IMR-90 (cell line): ENCODE results near the gene NPC1.

Experiments
- CEBPB ChIP-seq: IDR thresholded peaks from 2 replicates; pipeline ENCODE4 v1.6.1; 2012; ENCODE audit warnings: low read depth, low read length, improper control_type of control experiment
- CTCF ChIP-seq: conservative IDR thresholded peaks from 2 replicates; pipeline ENCODE4 v1.5.1; 2012; ENCODE audit warnings: mild to moderate bottlenecking, low read depth, low read length, improper control_type of control experiment
- POLR2A ChIP-seq: IDR thresholded peaks from 2 replicates; pipeline ENCODE4 v1.6.1; 2012; ENCODE audit warnings: mild to moderate bottlenecking, low read depth, low read length
- RAD21 ChIP-seq: IDR thresholded peaks from 2 replicates; pipeline ENCODE4 v1.6.1; 2012; ENCODE audit warnings: low read length, improper control_type of control experiment
- RCOR1 ChIP-seq: IDR thresholded peaks from 2 replicates; pipeline ENCODE4 v1.6.1; 2012; ENCODE audit warnings: mild to moderate bottlenecking, low read length, improper control_type of control experiment; ENCODE audit not compliant: insufficient replicate concordance
- RFX5 ChIP-seq: IDR thresholded peaks from 2 replicates; pipeline ENCODE4 v1.8.0; 2012; ENCODE audit warnings: low read depth, mild to moderate bottlenecking, low read length, moderate library complexity
- TF ChIP-seq, protein P1 (sequence below): fragments of 150-350 bp; IDR thresholded peaks from 2 replicates; pipeline ENCODE4 v1.6.1; 2017; ENCODE audit warnings: mild to moderate bottlenecking, antibody characterized with exemption, low read length, low read depth

GRCh38 chr18:23629444-23629946 is 43.2 kb upstream of the NPC1 start:
- TF ChIP-seq CEBPB (no peak), CTCF (no peak), POLR2A (no peak), RAD21 (no peak), RFX5 (no peak), RCOR1 (no peak)
- TF ChIP-seq, protein P1, sequence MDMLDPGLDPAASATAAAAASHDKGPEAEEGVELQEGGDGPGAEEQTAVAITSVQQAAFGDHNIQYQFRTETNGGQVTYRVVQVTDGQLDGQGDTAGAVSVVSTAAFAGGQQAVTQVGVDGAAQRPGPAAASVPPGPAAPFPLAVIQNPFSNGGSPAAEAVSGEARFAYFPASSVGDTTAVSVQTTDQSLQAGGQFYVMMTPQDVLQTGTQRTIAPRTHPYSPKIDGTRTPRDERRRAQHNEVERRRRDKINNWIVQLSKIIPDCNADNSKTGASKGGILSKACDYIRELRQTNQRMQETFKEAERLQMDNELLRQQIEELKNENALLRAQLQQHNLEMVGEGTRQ, result no peak
